Measurements from ENCODE around the gene GRIN3A.

The GRIN3A gene

GRCh38 chr9:101601904-101602765 is 136.3 kb downstream of the GRIN3A start:
- no peaks in the 10 kb centered on the region for H3K27me3 ChIP-seq (ENCODE audit: insufficient read depth, low read length, poor library complexity, severe bottlenecking)
- TF ChIP-seq CTCF (conservative IDR thresholded peaks at IDR 0.05; ENCODE audit: low read length) = peak; percentile 84
- TF ChIP-seq EZH2phosphoT487 (IDR thresholded peaks at IDR 0.05; ENCODE audit: borderline replicate concordance) = no peak
- no peaks in the 10 kb centered on the region for H3K9me2 ChIP-seq (replicated peaks; ENCODE audit: low read depth, low read length)
- H3K79me2 ChIP-seq (ENCODE audit: insufficient read depth, low read length) = no peaks in the 10 kb centered on the region
- no peaks in the 10 kb centered on the region for H3K36me3 ChIP-seq (ENCODE audit: insufficient read depth, low read length)
- H3K9ac ChIP-seq (ENCODE audit: low read depth, low read length, poor library complexity, severe bottlenecking) = no peak overlapping the region
- H2AFZ ChIP-seq (ENCODE audit: low read length) = peak overlapping the region; percentile 65; the same call in 1 of the 2 replicates
- H3F3A ChIP-seq (ENCODE audit: low read depth) = no peaks in the 10 kb centered on the region
- peak overlapping the region; percentile 40 for H3K4me2 ChIP-seq (ENCODE audit: low read depth, low read length, poor library complexity, severe bottlenecking)
- H3K4me3 ChIP-seq (ENCODE audit: low read length, poor library complexity, severe bottlenecking) = no peak overlapping the region
- H3K9me3 ChIP-seq (ENCODE audit: insufficient read depth, low read depth, low read length) = no peaks in the 10 kb centered on the region
- H4K20me1 ChIP-seq (ENCODE audit: insufficient read depth, low read length, poor library complexity, severe bottlenecking) = no peaks in the 10 kb centered on the region
- peaks cover 7% of the 10 kb centered on the region for H3K4me1 ChIP-seq (ENCODE audit: insufficient read depth, low read length, poor library complexity, severe bottlenecking)

- H3K9ac ChIP-seq (ENCODE audit: low read depth, low read length, poor library complexity, severe bottlenecking) = no peak within 1 kb of the TSS
- no peaks in the 10 kb centered on the region for H3K27me3 ChIP-seq (ENCODE audit: insufficient read depth, low read length, poor library complexity, severe bottlenecking)
- H3K36me3 ChIP-seq (ENCODE audit: insufficient read depth, low read length) = no peaks in the 10 kb centered on the region
- H2AFZ ChIP-seq (ENCODE audit: low read length) = no peak within 1 kb of the TSS
- H3K9me3 ChIP-seq (ENCODE audit: insufficient read depth, low read depth, low read length) = no peaks in the 10 kb centered on the region
- no peaks in the 10 kb centered on the region for H3F3A ChIP-seq (ENCODE audit: low read depth)
- no peak for TF ChIP-seq EZH2phosphoT487 (IDR thresholded peaks at IDR 0.05; ENCODE audit: borderline replicate concordance)
- TF ChIP-seq CTCF (conservative IDR thresholded peaks at IDR 0.05; ENCODE audit: low read length) = no peak
- H3K4me3 ChIP-seq (ENCODE audit: low read length, poor library complexity, severe bottlenecking) = no peak within 1 kb of the TSS
- no peak within 1 kb of the TSS for H3K4me2 ChIP-seq (ENCODE audit: low read depth, low read length, poor library complexity, severe bottlenecking)
- H3K9me2 ChIP-seq (replicated peaks; ENCODE audit: low read depth, low read length) = no peaks in the 10 kb centered on the region
- H3K4me1 ChIP-seq (ENCODE audit: insufficient read depth, low read length, poor library complexity, severe bottlenecking) = no peaks in the 10 kb centered on the region
- H3K79me2 ChIP-seq (ENCODE audit: insufficient read depth, low read length) = no peaks in the 10 kb centered on the region
- H4K20me1 ChIP-seq (ENCODE audit: insufficient read depth, low read length, poor library complexity, severe bottlenecking) = no peaks in the 10 kb centered on the region
These were observed 143.7 kb downstream of the GRIN3A start, which contains the start of gene PPP3R2 for GRCh38 chr9:101594796-101595195. Gene PPP3R2 (minus strand): TSS chr9:101594969. CDS start chr9:101594921, 48 bp downstream.

DNA sequence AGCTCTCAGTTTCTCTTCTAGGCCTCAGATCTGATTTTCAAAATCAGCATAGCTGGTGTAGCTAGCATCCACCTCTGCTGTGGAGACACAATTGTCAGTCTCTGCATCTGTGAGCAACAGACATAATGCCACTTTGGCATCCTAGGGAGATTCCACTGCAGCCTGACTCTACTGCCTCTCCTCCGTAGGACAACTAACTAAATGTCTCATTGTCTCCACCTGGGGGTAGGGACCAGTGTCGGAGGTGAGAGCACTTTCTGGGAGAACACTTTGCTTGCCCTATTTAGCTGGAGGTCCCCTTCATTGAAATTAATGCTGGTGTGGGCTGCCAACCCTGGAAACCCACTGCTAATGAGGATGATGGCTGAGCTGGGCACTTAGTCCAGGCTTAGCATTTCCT is 145.1 kb downstream of the GRIN3A start:
- Histone ChIP-seq H3K27me3 (ENCODE audit: insufficient read depth, low read length, poor library complexity, severe bottlenecking) (no peaks in the 10 kb centered on the region), H3K4me1 (ENCODE audit: insufficient read depth, low read length, poor library complexity, severe bottlenecking) (no peaks in the 10 kb centered on the region), H2AFZ (ENCODE audit: low read length) (no peak overlapping the region), H3K79me2 (ENCODE audit: insufficient read depth, low read length) (no peaks in the 10 kb centered on the region), H4K20me1 (ENCODE audit: insufficient read depth, low read length, poor library complexity, severe bottlenecking) (no peaks in the 10 kb centered on the region), H3K4me3 (ENCODE audit: low read length, poor library complexity, severe bottlenecking) (no peak overlapping the region), H3K4me2 (ENCODE audit: low read depth, low read length, poor library complexity, severe bottlenecking) (no peak overlapping the region), H3K9ac (ENCODE audit: low read depth, low read length, poor library complexity, severe bottlenecking) (no peak overlapping the region), H3K36me3 (ENCODE audit: insufficient read depth, low read length) (no peaks in the 10 kb centered on the region), H3K9me3 (ENCODE audit: insufficient read depth, low read depth, low read length) (no peaks in the 10 kb centered on the region), H3F3A (ENCODE audit: low read depth) (no peaks in the 10 kb centered on the region), H3K9me2 (replicated peaks; ENCODE audit: low read depth, low read length) (no peaks in the 10 kb centered on the region)
- TF ChIP-seq CTCF (conservative IDR thresholded peaks at IDR 0.05; ENCODE audit: low read length) = no peak
- TF ChIP-seq EZH2phosphoT487 (IDR thresholded peaks at IDR 0.05; ENCODE audit: borderline replicate concordance) = no peak

All from Loucy (cell line).